NCI-H146 treated with DMSO at 0.1 percent for 48 hours (cell line): ENCODE results near the gene ADAMTS9.

ENCODE experiments used
- DNase-seq: peaks from one replicate; lab custom pipeline; 2025; ENCODE audit not compliant: unreplicated experiment; lab: John Stamatoyannopoulos, UW

ADAMTS9 gene

GRCh38 chr3:64495121-64495780 is 192.5 kb downstream of the ADAMTS9 start:
- no peak for DNase-seq

DNA sequence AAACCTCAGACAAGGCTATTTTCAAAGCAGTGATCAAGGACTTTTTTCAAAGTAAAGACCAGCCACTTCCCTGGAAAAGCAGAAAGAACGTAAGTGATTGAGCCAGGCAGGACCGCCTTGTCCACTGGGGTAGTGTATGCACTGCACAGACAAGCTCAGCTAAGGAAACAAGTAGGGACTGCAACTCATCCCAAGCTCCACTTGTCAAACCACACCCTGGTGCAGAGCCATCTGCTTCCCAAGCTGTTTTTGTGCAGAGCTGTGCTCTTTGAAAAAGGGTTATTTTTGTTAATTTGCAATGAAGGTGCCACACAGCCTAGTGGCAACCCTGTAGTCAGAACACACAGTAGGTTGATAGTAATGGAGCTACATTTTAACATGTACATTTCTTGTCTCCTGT is 193.3 kb downstream of the ADAMTS9 start:
- DNase-seq, result no peak

DNA sequence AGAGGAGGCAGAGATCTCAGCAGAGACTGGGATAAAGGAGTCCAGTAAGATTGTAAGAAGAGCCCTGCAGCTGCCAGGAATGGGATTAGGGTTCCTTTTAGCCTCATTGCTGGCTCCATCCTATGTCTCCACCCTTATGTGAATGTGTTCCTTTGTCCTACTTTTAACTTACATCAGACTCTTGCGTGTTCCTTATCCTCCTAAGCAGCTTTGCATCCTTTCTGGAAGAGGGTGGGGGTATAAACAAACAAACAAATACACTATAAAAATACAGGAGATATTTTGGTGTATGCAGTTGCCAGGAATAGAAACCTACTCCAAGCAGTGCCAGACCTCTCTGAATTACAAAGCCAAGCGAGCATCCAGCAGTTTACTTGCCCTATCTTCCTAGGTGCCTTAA is 194.7 kb downstream of the ADAMTS9 start:
- DNase-seq, result no peak

DNA sequence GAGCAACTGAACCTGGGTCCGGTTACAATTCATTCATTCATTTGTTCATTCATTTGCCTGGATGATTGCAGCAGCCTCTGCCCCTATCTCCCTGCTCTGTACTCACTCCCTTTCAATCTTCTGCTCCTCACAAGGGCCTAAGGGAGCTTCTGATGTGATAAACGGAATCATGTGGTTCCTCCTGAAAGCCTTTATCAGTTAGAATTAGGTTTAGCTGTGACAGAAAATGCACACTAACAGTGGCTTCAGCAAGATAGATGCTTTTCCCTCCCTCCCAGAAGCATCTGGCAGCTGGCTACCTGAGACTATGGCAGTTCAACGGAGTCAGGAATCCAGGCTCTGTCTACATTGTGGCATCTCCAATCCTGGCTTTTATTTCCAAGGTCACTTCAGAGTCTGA is 196.0 kb downstream of the ADAMTS9 start:
- no peak for DNase-seq

DNA sequence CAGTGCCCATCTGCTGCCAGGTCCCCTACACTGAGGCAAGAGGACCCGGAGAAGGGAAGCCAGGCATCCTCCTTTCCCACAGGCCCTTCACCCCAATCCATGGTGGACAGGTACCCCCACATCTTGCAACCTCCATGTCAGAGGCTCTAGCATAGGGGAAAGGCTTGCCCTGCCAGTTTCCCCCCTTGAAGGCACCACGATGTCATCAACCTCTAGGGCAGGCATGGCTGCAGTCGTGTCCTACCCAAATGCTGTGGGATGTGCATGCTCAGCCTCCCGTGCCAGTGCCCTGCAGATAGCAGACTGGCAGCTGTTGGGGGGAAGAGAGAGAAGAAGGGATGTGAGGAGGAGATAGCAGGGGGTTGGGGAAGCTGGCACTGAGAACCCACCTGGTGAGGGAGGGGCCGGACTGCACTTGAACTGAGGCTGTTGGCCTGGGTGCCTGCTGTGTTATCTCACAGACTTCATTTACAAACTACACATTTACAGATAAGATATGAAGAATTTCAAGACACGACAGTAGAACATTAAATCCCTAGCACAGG is 197.5 kb downstream of the ADAMTS9 start:
- no peak for DNase-seq

DNA sequence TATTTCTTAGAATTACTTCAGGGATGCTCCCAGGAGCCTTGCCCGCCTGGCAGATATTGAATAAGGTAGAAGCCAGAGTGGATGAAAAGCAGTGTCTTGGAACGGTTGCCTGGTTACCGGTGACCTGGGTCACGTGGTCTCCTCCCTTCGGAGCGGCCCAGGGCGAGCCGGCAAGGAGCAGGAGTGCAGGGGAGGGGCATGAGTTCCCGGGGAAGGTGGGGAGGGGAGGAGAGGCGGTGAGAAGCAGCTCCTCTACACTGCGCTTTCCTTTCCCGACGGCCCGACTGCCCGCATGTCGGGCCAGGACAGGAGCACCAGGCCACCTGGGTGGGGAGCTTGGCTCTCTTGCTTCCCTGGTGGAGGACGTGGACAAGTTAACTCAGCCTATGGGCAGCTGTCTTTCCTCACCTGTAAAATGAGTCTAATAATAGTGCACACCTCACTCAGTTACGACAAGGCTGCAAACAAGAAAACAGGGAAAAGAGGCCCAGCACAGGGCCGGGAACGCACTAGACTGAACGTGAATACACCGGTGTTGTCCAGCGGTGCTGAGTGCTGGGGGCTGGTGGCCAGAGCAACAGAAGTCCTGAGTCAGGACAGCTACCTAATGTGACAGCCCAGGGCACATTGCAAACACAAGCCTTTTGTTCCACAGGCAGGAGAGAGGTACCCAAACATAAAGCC is 198.3 kb downstream of the ADAMTS9 start:
- DNase-seq, result peak; percentile 35

- DNase-seq, result no peak
These were observed 198.9 kb downstream of the ADAMTS9 start for GRCh38 chr3:64488939-64489338.

DNA sequence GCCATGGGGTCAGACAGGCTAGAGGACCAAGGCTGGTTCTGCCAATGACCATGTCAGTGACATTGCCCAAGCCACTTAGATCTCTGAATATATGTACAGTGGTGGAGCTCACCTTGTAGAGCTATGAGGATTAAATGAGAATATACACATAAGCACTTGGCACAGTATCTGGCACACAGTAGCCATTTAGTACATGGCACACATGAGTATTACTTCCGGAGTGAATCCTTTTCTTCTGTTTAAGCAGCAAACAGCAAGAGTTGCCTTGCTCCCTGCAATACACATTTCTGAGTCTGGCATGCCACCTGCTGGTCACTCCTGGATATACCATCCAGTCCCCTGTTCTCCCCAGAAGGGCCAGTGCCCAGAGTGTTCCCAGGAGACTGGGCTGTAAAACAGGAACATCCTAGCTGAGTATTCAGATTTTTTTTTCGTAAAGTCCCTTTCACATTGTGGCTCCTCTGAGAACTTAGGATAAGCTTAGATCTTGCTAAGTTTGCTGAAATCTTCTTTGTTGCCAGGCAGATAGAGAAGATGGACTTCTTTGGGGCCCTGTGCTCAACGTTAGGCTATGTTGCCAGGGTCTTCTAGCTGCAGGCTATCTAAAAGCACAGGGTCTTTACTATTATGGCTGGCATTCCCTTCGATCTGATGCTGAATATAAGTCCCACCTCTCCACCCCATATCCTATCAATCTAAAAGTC is 203.4 kb downstream of the ADAMTS9 start:
- DNase-seq, result peak; percentile 33

GRCh38 chr3:64483467-64483866 is 204.3 kb downstream of the ADAMTS9 start:
- DNase-seq, result no peak

DNA sequence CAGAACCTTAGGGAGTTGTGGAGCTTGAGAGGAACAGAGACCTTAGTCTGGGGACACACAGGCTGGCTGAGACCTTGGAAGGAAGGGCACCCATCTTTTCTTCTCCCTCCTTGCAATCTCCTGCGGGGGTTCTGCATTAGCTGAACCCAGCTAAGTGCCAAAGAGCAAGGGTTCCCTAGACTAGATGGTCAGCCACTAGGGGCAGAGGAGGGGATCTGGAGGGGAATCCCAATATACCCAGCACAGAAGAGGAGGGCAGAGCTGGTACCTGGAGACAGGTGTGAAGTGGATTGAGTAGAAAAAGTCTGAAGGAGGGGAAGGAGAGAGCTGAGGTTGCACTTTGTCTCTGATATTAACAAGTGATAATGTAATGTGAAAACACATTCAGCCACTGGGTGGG is 212.8 kb downstream of the ADAMTS9 start:
- no peak for DNase-seq

- no peak for DNase-seq
These were observed 214.3 kb downstream of the ADAMTS9 start for GRCh38 chr3:64473466-64473865.

- no peak for DNase-seq
These were observed 217.4 kb downstream of the ADAMTS9 start for GRCh38 chr3:64470436-64470835.

DNA sequence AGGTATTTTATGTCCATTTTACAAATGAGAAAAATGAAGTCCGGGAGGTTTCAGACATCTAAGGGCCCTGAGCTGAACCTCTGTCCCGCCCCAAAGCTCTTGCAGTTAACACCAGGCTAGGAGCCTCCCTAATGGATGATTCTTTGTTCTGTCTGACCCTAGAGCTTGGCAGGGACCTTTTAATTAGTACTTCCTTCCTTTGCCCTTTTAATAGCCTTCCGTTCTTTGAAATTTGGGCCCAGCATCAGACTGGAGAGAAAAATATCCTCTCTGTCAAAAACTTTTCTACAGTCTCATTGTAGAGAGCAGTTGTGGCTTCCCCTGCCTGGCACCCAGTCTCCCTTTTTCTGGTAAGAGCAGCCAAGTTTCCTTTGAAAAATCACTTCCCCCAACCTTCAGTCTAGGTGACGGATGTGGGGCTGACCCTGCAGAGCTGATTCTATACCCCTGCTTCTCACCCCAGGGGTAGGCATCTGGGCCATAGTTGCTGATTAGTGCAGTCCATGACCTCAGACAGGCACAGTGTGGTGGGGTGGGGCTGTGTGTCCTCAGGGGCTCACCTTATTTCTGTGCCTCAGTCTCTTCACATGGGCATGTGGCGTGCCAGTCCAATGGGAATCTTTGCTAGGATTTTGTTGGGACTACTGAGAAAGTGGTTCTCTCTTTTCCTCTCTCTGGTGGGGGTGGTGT is 220.4 kb downstream of the ADAMTS9 start:
- DNase-seq, result no peak
